ENCODE measurements around the gene TRIM63.

Gene TRIM63

DNA sequence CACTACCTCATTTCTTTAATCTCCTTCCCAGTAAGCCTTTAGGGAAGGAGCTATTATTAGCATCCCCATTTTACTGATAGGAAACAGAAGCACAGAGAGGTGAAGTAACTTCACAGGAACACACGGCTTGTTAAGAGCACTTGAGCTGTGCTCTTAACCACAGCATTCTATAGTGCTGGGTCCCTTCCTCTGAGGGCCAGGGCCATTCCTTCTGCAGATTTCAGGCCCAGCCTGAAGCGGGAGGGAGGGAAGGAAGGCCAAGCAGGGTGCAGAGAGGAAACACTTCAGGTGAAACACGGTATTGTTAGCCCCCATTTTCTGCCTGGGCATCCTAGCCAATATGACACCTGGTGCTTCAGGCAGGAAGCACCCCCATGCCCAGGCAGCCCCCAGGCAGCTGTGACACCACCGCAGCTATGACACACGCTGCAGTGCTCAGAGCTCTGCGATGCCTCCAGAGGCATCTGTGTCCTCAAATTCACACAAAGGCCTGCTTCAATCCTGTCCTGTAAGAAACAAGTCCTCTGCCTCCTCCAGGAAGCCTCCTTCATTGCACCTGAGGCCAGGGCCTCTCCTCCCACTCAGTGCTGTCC lies 50.4 kb downstream of the TRIM63 start:
- no peak for DNase-seq (ENCODE audit: low read depth in 3 of 3)

- no peak for DNase-seq (ENCODE audit: low read depth in 3 of 3)
Measured at GRCh38 chr1:26016258-26016952, 51.0 kb downstream of the TRIM63 start.

DNA sequence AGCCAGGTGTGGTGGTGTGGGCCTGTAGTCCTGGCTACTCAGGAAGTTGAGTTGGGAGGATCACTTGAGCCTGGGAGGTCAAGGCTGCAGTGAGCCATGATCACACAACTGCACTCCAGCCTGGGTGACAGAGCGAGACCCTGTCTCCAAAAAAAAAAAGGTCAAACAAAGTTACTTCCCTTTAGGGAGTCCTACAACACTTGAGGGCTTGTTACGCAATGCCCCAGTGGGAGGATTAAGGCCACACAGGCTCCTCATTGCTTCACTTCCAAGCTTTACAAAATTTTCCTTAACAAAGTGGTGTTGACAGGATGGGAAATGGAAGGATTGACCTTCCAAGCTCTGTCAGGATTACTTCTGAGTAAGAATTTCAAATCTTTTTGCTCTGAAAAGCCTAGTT lies 52.1 kb downstream of the TRIM63 start:
- DNase-seq (ENCODE audit: low read depth in 3 of 3): no peak

- DNase-seq (ENCODE audit: low read depth in 3 of 3): no peak
Measured at GRCh38 chr1:26014179-26014578, 53.3 kb downstream of the TRIM63 start.

DNA sequence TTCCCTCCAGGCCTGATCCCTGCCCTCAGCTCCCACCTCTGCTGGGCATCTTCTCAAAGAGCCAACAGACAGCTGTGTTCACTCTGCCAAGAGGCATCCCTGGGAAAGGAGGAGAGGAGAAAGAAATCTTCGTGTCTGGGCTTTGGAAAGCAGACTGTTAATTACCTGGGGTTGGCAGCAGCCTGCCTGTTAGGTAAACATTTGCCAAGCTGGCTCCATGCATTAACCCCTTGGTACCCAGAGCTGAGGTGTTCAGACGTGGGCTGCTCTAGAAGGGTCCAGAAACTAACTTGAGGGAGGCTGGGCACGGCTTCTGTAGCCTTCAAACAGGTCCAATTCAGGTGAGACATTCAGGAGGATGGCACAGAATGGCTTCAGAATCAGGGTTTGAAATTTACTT lies 54.6 kb downstream of the TRIM63 start:
- no peak for DNase-seq (ENCODE audit: low read depth in 3 of 3)

DNA sequence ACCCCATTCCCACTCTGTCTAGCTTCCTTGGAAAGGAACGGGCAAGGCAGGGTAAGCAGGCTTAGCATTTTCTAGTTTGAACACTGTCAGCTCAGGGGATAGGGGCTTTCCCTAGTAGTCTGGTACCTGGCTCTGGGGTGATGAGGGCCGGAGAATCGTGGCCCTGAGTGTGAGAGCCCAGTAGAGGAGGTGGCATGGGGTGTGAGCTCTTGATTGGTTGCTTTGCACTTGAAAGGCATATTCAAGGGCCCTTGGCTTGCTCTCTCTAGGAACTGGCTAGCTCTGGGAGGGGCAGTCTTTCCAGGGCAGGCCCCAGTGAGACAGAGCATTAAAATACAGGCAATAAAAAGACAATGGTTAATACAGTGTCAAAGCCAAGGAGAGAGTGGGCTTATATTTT lies 56.6 kb downstream of the TRIM63 start:
- DNase-seq (ENCODE audit: low read depth in 3 of 3): no peak

DNA sequence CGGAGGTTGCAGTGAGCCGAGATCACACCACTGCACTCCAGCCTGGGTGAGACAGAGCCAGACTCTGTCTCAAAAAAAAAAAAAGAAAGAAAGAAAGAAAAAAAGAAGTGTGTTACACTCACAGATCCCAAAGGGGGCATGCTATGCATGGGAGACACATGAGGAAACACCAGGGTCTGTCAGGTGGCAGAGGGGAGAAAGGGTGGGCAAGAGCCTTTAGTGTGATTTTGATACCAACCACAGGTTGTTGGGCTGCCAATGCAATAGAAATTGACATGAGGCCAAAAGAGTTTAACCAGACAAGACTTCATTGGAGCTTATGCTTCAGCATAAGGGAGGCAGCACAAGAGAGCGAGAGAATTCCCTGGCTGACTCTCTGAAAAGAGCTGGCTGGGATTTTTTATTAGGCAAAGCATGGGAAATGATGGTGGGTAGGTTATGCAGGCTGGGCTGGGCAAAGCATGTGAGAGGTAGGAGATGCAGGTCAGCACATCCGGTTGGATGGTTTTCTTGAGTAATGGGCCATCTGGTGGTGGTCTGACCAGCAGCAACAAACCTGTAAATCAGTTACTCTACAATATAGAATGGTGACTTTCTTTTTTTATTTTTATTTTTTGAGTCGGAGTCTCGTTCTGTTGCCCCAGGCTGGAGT lies 57.5 kb downstream of the TRIM63 start:
- no peak for DNase-seq (ENCODE audit: low read depth in 3 of 3)

DNA sequence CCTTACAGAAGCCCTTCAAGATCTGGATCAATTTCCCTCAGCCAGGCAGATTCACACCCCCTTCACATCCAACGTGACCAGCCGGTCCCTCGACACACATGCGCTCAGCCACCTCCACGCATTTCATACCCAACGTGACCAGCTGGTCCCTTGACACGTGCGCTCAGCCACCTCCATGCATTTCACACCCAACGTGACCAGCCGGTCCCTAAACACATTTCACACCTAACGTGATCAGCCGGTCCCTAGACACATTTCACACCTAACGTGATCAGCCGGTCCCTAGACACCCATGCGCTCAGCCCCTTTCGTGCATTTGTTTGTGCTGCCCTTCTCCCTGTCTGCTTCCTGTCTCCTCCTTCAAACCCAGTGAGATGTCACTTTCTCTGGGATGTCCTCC lies 60.7 kb downstream of the TRIM63 start:
- no peak for DNase-seq (ENCODE audit: low read depth in 3 of 3)

- no peak for DNase-seq (ENCODE audit: low read depth in 3 of 3)
Measured at GRCh38 chr1:26005434-26006105, 61.9 kb downstream of the TRIM63 start.

GRCh38 chr1:26003756-26004155 lies 63.7 kb downstream of the TRIM63 start:
- no peak for DNase-seq (ENCODE audit: low read depth in 3 of 3)

DNA sequence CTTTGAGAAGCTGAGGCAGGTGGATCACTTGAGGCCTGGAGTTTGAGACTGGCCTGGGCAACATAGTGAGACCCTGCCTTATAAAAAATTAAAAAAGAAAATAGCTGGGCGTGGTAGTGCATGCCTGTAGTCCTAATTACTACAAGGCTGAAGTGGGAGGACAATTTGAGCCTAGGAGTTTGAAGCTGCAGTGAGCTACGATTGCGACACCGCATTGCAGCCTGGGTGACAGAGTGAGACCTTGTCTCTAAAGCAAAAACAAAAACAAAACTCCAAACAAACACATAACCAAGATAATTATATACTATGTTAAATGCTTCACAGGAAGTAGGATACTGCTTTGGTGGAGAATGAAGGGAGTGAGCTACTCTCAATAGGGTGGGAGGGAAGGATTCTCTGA lies 64.2 kb downstream of the TRIM63 start:
- DNase-seq (ENCODE audit: low read depth in 3 of 3): no peak
